Adrenal gland (tissue), 5 donors: ENCODE results near the gene TUBGCP2.

Experiments used
- POLR2A ChIP-seq, 2 donors: fragments of 450-650 bp; IDR thresholded peaks; one replicate each; pipeline ENCODE4 v1.6.1; 2017; ENCODE audit warnings: antibody characterized with exemption in 2 of 2, mild to moderate bottlenecking in 2 of 2, moderate library complexity in 1 of 2
- TF ChIP-seq, protein P1 (sequence below), 6 experiments: fragments of 450-650 bp in 4 of 6; fragments of 200-600 bp in 2 of 6; sonication (generic) in 1 of 6; IDR thresholded peaks; 1 replicate in 5 of 6; 2 replicates in 1 of 6; pipeline versions ENCODE4 v1.5.1 to v1.8.0; 2016 to 2021; ENCODE audit warnings: antibody characterized with exemption in 6 of 6, mild to moderate bottlenecking in 2 of 6, moderate library complexity in 1 of 6
- donor health status: DM: no; HTN: no; CAD: no.

DNA sequence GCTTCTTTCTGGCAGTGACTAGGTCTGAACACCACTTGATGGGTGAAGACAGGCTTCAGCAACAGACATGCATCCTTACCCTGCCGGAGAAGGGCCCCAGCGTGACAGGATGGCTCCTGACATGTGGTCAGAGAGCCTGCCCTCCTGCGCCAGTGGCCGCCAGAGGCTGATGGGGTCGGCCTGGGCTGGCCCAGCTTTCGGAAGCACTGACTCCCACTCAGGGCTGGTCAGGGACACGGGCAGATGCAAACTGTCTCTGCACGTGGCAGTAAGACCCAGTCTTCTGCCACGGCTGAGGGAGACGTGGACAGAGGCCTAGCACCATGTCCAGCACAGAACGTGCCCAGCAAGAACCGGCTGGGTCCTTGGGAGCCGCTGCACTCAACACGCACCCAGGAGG lies 10.2 kb downstream of the TUBGCP2 start:
- TF ChIP-seq, protein P1, sequence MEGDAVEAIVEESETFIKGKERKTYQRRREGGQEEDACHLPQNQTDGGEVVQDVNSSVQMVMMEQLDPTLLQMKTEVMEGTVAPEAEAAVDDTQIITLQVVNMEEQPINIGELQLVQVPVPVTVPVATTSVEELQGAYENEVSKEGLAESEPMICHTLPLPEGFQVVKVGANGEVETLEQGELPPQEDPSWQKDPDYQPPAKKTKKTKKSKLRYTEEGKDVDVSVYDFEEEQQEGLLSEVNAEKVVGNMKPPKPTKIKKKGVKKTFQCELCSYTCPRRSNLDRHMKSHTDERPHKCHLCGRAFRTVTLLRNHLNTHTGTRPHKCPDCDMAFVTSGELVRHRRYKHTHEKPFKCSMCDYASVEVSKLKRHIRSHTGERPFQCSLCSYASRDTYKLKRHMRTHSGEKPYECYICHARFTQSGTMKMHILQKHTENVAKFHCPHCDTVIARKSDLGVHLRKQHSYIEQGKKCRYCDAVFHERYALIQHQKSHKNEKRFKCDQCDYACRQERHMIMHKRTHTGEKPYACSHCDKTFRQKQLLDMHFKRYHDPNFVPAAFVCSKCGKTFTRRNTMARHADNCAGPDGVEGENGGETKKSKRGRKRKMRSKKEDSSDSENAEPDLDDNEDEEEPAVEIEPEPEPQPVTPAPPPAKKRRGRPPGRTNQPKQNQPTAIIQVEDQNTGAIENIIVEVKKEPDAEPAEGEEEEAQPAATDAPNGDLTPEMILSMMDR (IDR thresholded peaks at IDR 0.05) = no peak
- no peak for TF ChIP-seq POLR2A (IDR thresholded peaks at IDR 0.05)
